Chondrocyte (in vitro differentiated cells): ENCODE measurements around the gene NXF1. TPM values are rescaled to one million over a fixed set of nuclear protein-coding genes. Genes with fewer than 3 reads are reported as not detected.

ENCODE experiments used
- DNase-seq: peaks from one replicate; pipeline ENCODE4 v3.0.0; 2021; ENCODE audit warnings: mixed read lengths, low spot score
- H3K27ac Mint-ChIP-seq: one replicate; pipeline ENCODE4 v1.8.0; 2021; ENCODE audit warnings: mild to moderate bottlenecking, moderate library complexity, mixed read lengths; ENCODE audit not compliant: unreplicated experiment
- H3K27me3 Mint-ChIP-seq: 2 replicates; pipeline ENCODE4 v1.8.0; 2021; ENCODE audit warnings: low read depth, mixed read lengths
- H3K36me3 Mint-ChIP-seq: 2 replicates; pipeline ENCODE4 v1.8.0; 2021; ENCODE audit warnings: low read depth, mixed read lengths
- H3K4me1 Mint-ChIP-seq: 2 replicates; pipeline ENCODE4 v1.8.0; 2021; ENCODE audit warnings: low read depth, mild to moderate bottlenecking, mixed read lengths
- H3K4me3 Mint-ChIP-seq: one replicate; pipeline ENCODE4 v1.8.0; 2021; ENCODE audit warnings: mild to moderate bottlenecking, moderate library complexity, mixed read lengths; ENCODE audit not compliant: unreplicated experiment
- H3K9me3 Mint-ChIP-seq: 2 replicates; pipeline ENCODE4 v1.8.0; 2021; ENCODE audit warnings: low read depth, mixed read lengths
- CTCF ChIP-seq: fragments of 200-600 bp; sonication (generic); IDR thresholded peaks from 2 replicates; pipeline ENCODE4 v1.5.0; 2021; ENCODE audit warnings: antibody characterized with exemption, mild to moderate bottlenecking, moderate library complexity
- long read RNA-seq: library from polyadenylated mRNA; stranded (forward); transcript quantifications from one replicate; pipeline ENCODE4 v2.0.0, GENCODE V29; 2021
- total RNA-seq: library from RNA; stranded (reverse); gene quantifications from 3 replicates; pipeline ENCODE4 v1.2.1, GENCODE V29; 2021

The NXF1 gene
- 51.3 to 69.5 TPM (median 52.4 TPM) in 3 replicates for total RNA-seq
- long read RNA-seq, transcript NXF1-201 (21 exons, 2,346 nt): major isoform, 23 of 30 reads
- long read RNA-seq, partial matches to known transcripts: 3 of 30 reads
- long read RNA-seq, other reads (novel, unspliced or antisense): 4 of 30 reads

DNA sequence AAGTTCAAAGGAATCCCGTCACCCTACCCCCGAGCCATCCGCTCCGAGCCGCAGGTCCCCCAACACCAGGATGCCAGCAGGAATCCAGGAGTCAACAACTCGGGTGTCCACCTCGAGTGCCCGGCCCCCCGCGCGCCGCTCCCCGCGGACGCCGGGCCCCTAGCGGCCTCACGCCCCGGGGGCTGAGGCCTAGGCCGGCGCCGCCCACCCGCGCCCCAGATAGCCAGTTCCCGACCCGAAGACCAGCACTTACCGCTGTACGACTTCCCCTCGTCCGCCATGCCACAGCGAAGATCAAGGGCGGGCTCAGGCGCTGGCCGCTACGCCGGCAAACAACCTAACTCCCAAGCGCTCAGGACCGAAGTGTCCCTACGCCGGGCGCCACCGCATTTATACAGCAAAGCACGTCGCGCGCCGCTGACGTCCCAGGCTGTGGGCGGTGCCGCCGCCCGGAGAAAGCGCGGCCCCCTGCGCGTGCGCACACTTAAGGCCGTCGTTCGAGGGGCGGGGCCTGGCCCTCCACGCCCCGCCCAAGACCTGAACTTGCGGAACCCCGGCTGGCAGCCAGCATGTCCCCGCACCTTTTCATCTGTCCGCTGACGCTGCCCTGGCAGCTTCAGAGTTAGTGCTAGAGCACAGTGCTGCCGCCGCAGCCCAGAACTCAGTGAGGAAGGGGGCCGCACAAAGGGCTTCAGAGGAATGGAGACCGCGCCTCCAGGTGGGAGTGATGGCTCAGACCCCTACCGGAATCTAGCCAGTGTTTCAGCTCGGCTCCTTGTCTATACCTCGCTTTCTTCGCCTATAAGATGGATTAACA lies at the start of gene NXF1:
Gene NXF1 (minus strand): TSS at position 365 of the 817 bp plus-strand sequence. CDS start 84 bp downstream, at position 281.
- H3K36me3 Mint-ChIP-seq: peaks cover 13% of the 10 kb centered on the region
- H3K9me3 Mint-ChIP-seq: no peaks in the 10 kb centered on the region
- peak; percentile 48 for TF ChIP-seq CTCF
- peak; percentile 98 for DNase-seq
- peak within 1 kb of the TSS; percentile 91 for H3K4me3 Mint-ChIP-seq
- no peaks in the 10 kb centered on the region for H3K27me3 Mint-ChIP-seq
- peaks cover 33% of the 10 kb centered on the region for H3K4me1 Mint-ChIP-seq
- peak within 1 kb of the TSS; percentile 96 for H3K27ac Mint-ChIP-seq

GRCh38 chr11:62854013-62854824 lies 49.0 kb upstream of the NXF1 start:
- H3K4me1 Mint-ChIP-seq: peaks cover 54% of the 10 kb centered on the region

GRCh38 chr11:62853279-62853965 lies 48.2 kb upstream of the NXF1 start:
- no peak for TF ChIP-seq CTCF
- Mint-ChIP-seq H3K9me3 (no peaks in the 10 kb centered on the region), H3K4me3 (peak overlapping the region; percentile 95), H3K27ac (no peak overlapping the region), H3K4me1 (peaks cover 54% of the 10 kb centered on the region), H3K36me3 (peaks cover 31% of the 10 kb centered on the region), H3K27me3 (no peaks in the 10 kb centered on the region)
- no peak for DNase-seq

More at GRCh38 chr11:62854013-62854824, 49.0 kb upstream of the NXF1 start:
- Mint-ChIP-seq H3K4me3 (peak overlapping the region; percentile 95), H3K27ac (peak overlapping the region; percentile 95), H3K27me3 (no peaks in the 10 kb centered on the region), H3K9me3 (no peaks in the 10 kb centered on the region), H3K36me3 (peaks cover 31% of the 10 kb centered on the region)
- TF ChIP-seq CTCF: no peak
- DNase-seq: no peak

DNA sequence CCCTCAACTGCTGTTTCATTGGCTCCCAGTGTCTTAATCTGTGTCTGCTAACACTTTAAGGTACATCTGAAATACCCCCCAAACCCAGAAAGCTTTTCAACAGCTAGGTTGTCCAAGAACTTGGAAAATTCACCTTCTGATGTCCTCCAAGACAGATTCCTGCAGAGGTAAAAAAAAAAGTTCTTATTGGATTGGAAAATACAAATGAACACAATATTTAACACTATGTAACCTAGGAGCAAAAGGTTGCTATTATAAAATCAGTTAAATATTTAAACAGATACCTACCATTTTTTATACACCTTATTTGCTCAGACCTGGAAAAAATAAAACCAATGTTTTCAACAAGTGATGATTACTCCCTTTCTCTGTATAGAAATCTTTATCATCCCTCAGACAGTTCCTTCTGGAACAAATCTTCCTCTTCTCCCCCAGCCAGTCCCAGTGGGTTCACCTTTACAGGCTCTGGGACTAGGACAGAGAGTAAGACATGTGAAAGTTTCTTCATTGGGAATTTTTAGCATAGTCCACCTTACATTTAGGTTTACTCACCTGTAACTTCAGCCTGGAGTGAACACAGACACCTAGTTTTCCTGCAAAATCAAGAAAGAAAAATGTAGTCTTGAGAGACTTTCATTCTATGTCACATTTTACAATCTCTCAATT lies 47.4 kb upstream of the NXF1 start:
- Mint-ChIP-seq H3K27me3 (no peaks in the 10 kb centered on the region), H3K4me3 (no peak overlapping the region), H3K4me1 (peaks cover 47% of the 10 kb centered on the region), H3K9me3 (no peaks in the 10 kb centered on the region), H3K36me3 (peaks cover 31% of the 10 kb centered on the region), H3K27ac (peak overlapping the region; percentile 22)
- no peak for TF ChIP-seq CTCF
- no peak for DNase-seq
